Ovary (tissue), 9 donors: ENCODE measurements around the gene TNS1. TPM values are rescaled to one million over a fixed set of nuclear protein-coding genes. Genes with fewer than 3 reads are reported as not detected.

Source experiments
- DNase-seq, 5 donors: peaks; one replicate each; pipeline ENCODE4 v3.0.0-alpha.2; 2019 to 2020
- H3K27ac ChIP-seq, 2 donors: fragments of 200-600 bp; one replicate each; pipeline versions ENCODE4 v1.5.1 to v1.8.0; 2019 to 2022
- H3K27me3 ChIP-seq: fragments of 200-600 bp; one replicate; pipeline ENCODE4 v1.8.0; 2022
- H3K36me3 ChIP-seq: fragments of 200-600 bp; sonication (generic); one replicate; pipeline ENCODE4 v1.5.1; 2019
- H3K4me1 ChIP-seq: one replicate; pipeline ENCODE4 v1.8.1; 2013; ENCODE audit warnings: mild to moderate bottlenecking, moderate library complexity; ENCODE audit not compliant: insufficient read depth
- H3K4me3 ChIP-seq: fragments of 200-600 bp; sonication (generic); one replicate; pipeline ENCODE4 v1.5.1; 2017
- H3K9me3 ChIP-seq, 2 donors: fragments of 200-600 bp in 1 of 2; sonication (generic) in 1 of 2; one replicate each; pipeline versions ENCODE4 v1.5.1 to v1.8.1; 2013 to 2019; ENCODE audit warnings: mild to moderate bottlenecking in 1 of 2, moderate library complexity in 1 of 2
- EP300 ChIP-seq: sonication (generic); formaldehyde crosslinking; IDR thresholded peaks from one replicate; pipeline ENCODE4 v1.6.1; 2017; ENCODE audit warnings: antibody characterized with exemption
- POLR2A ChIP-seq: fragments of 450-650 bp; IDR thresholded peaks from one replicate; pipeline ENCODE4 v1.6.1; 2017; ENCODE audit warnings: antibody characterized with exemption, mild to moderate bottlenecking, moderate library complexity
- WGBS, 3 donors: extraction: QIAGEN DNeasy Blood & Tissue Kit in 1 of 3; methylation state at CpG; one replicate each; pipeline versions ENCODE4 v1.1.5 to v1.1.7; 2013 to 2017; 5-methylcytosine and 5-hydroxymethylcytosine counted together
- intact Hi-C, 4 donors: fragments of 100-400 bp; cut with DNase I; formaldehyde crosslinking; loops; one replicate each; pipeline versions ENCODE4 v1.11.0 to v1.15.1; 2022 to 2023
- polyA plus RNA-seq, 2 donors: library from polyadenylated mRNA; stranded (reverse); fragments of 200-250 nt in 1 of 2; fragments of 350-450 nt in 1 of 2; fragmentation: Illumina TruSeq in 1 of 2; extraction: RNeasy Lipid Tissue Mini Kit (QIAGEN cat#74804) in 1 of 2; gene quantifications; one replicate each; pipeline ENCODE4 v1.2.3, GENCODE V29; 2013 to 2014
- total RNA-seq, 7 donors: library from RNA; depleted of rRNA in 2 of 7; stranded (reverse); fragments of >200 nt in 2 of 7; fragmentation: NEBNext Ultra II Directional in 3 of 7; extraction: Animal tissue kit (Norgen Biotek cat#: 25700) in 3 of 7; gene quantifications; one replicate each; pipeline versions ENCODE4 v1.1.0 to v1.2.4, GENCODE V29; 2016 to 2023
- TF ChIP-seq, protein P1 (sequence below), 3 donors: fragments of 450-650 bp in 2 of 3; fragments of 200-600 bp in 1 of 3; IDR thresholded peaks; one replicate each; pipeline versions ENCODE4 v1.5.1 to v1.8.0; 2016 to 2022; ENCODE audit warnings: antibody characterized with exemption in 3 of 3, mild to moderate bottlenecking in 1 of 3
- donor health status: DM: no; HTN: no; CAD: no; lungs with moderate emphysema.
- donor health status: DM: no; HTN: no; CAD: no.
- donor health status: Bipolar disorder and iron deficiency.
- donor health status: DM: yes; HTN: yes; CAD: no.
- donor health status: DM: no; HTN: no; CAD: no.
- donor health status: DM: yes; HTN: yes; CAD: no.

Gene TNS1
- total and polyA plus RNA-seq, 9 donors: 140 to 568 (median 356) TPM

DNA sequence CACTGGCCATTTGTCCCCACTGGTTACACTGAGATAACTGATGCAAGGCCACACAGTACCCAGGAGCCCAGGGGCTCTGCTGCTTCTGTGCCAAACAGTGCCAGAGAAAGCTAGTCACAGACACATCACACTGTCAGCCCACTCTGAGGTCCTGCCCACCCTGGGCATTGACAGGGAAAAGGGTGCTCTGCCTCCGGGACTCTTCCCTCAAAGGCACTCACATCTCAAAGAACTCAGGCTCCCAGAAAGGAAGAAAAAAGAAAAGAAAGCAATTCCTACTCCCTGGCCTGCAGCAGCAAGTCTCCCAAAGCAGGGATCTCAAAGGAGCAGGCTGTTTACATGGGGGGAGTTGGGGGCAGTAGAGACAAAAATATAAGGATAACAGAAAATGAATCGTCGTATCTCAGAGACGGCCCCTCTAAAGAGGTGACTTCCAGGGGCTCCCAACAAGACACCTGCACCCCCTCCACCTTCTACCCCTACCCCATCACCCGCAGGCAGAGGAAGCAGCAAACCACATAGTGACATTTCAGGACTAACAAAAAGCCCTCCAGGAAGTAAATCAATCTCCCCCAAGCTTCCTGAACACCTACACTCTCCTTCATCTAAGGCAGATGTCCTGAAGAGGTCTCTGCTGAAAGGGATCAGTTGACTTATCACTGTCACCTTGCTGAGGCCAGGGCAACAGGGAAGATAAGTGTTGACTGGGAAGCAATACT, 247.6 kb downstream of the TNS1 start:
- 69 to 79% (median 69%) methylated on average over 5 of the region's 5 CpGs for WGBS, 3 donors
- no peaks in the 10 kb centered on the region for H3K9me3 ChIP-seq
- no peaks in the 10 kb centered on the region for H3K36me3 ChIP-seq
- H3K4me1 ChIP-seq: no peaks in the 10 kb centered on the region
- intact Hi-C loops: loop anchor here in 3 of 4 donors (10.0 kb wide), 4 partner anchors 1070 to 1240 kb away; no protein-coding TSS in a partner anchor
- no peak overlapping the region for H3K27ac ChIP-seq
- no peak overlapping the region for H3K4me3 ChIP-seq
- no peak for DNase-seq
- TF ChIP-seq EP300 (no peak), POLR2A (no peak)
- TF ChIP-seq, protein P1, sequence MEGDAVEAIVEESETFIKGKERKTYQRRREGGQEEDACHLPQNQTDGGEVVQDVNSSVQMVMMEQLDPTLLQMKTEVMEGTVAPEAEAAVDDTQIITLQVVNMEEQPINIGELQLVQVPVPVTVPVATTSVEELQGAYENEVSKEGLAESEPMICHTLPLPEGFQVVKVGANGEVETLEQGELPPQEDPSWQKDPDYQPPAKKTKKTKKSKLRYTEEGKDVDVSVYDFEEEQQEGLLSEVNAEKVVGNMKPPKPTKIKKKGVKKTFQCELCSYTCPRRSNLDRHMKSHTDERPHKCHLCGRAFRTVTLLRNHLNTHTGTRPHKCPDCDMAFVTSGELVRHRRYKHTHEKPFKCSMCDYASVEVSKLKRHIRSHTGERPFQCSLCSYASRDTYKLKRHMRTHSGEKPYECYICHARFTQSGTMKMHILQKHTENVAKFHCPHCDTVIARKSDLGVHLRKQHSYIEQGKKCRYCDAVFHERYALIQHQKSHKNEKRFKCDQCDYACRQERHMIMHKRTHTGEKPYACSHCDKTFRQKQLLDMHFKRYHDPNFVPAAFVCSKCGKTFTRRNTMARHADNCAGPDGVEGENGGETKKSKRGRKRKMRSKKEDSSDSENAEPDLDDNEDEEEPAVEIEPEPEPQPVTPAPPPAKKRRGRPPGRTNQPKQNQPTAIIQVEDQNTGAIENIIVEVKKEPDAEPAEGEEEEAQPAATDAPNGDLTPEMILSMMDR (IDR thresholded peaks at IDR 0.05): no peak
- no peaks in the 10 kb centered on the region for H3K27me3 ChIP-seq

DNA sequence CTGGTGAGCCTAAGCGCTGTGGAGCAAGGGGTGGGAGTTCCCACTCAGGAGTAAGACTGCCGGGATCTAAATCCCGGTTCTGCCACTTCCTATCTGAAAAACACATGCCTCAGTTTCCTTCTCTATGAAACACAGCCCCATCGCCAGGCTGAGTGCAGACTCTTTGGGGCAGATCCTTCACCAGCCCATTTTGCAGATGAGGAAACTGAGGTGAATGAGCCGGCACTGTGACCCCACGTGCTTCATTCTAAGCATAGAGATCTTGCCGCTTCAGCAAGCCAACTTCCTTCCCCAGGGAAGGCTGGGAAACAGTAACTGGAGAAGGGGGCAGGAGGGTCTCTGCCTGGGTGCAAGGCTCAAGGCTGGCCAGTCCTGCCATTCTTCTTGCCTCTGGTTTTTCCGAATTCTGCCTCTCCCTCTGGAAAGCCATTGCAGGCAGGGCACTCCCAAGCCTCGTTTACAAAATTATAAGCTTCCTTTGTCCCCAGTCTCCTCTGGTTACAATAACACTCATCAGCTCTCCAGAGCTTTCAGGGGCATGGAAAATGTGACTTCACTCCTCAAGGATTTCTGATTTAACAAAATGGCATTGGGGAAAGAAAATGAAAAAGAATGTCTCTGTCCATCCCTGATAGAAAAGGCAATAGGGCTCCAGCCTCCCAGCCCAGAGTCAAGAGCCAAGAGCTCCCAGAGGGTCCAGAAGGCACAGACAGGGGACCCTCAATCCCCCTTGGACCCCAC, 249.2 kb downstream of the TNS1 start:
- intact Hi-C loops: loop anchor here in 3 of 4 donors (10.0 kb wide), 4 partner anchors 1069 to 1239 kb away; no protein-coding TSS in a partner anchor
- H3K27ac ChIP-seq: no peak overlapping the region

DNA sequence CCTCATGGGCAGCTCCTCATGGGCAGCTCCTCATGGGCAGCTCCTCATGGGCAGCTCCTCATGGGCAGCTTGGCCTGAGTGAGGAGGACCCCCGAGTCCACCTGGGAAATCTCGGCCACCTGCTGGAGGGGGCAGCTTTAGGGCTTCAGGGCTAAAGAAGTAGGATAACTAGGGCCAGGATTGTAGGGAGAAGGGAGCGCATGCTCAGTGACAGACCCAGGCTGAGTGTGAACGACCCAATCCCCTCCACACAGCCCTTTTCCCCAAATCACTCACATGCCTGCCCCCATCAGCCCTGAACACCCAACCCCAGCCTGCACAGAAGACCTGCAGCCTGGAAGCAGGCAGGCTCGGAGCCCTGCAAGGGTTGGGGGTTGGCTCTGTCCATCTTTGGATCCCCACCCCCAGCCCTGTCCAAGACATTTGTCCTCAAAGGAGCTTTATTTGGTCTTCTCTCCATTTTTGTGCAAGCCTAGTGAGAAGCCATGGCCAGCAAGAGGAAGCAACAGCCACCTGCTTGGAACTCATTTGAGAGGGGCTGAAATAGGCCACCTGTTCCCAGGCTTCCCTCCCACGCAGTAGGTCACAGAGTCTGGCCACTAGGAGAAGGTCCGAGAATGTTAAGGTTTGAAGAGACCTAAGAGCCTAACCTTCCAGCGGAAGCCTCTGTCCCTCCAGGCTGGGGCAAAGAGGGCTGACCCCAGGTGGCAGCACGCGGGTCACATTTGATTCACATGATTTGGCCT, 249.9 kb downstream of the TNS1 start:
- WGBS, 3 donors: 82 to 86% (median 82%) methylated on average over 10 of the region's 10 CpGs

More for the DNA sequence above, 249.2 kb downstream of the TNS1 start:
- H3K9me3 ChIP-seq: no peaks in the 10 kb centered on the region
- H3K4me3 ChIP-seq: no peak overlapping the region
- H3K4me1 ChIP-seq: no peaks in the 10 kb centered on the region
- no peaks in the 10 kb centered on the region for H3K36me3 ChIP-seq
- TF ChIP-seq POLR2A (no peak), EP300 (no peak)
- TF ChIP-seq, protein P1 (IDR thresholded peaks at IDR 0.05): no peak
- H3K27me3 ChIP-seq: no peaks in the 10 kb centered on the region
- 80 to 86% (median 82%) methylated on average over 9 of the region's 9 CpGs for WGBS, 3 donors
- DNase-seq: no peak

More for the DNA sequence above, 249.9 kb downstream of the TNS1 start:
- Histone ChIP-seq H3K9me3 (no peaks in the 10 kb centered on the region), H3K4me3 (no peak overlapping the region), H3K27me3 (no peaks in the 10 kb centered on the region), H3K4me1 (no peaks in the 10 kb centered on the region), H3K27ac (no peak overlapping the region), H3K36me3 (no peaks in the 10 kb centered on the region)
- no peak for DNase-seq
- TF ChIP-seq, protein P1 (IDR thresholded peaks at IDR 0.05): no peak
- TF ChIP-seq POLR2A (no peak), EP300 (no peak)
- intact Hi-C loops: loop anchor here in 3 of 4 donors (10.0 kb wide), 4 partner anchors 1068 to 1238 kb away; no protein-coding TSS in a partner anchor
